ENCODE results near the gene ZAR1L.

The ZAR1L gene

DNA sequence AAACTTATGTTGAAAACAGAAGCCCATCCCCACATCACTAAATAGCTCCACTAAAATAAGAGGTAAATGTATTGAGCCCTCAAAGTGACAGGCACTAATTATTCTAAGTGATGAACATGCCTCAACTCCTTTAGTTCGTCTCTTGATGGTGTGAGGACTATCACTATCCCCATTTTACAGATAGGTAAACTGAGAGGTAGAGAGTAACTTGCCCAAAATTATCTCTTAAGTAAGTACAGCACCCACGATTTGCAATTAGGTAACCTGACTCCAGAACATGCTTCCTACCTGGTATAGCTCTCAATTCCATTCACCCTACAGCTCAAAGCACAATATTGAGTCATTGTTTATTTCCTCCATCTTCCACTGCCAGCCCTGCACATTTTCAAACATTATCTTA is 12.7 kb downstream of the ZAR1L start:
- no peak for DNase-seq (ENCODE audit: low spot score)

DNA sequence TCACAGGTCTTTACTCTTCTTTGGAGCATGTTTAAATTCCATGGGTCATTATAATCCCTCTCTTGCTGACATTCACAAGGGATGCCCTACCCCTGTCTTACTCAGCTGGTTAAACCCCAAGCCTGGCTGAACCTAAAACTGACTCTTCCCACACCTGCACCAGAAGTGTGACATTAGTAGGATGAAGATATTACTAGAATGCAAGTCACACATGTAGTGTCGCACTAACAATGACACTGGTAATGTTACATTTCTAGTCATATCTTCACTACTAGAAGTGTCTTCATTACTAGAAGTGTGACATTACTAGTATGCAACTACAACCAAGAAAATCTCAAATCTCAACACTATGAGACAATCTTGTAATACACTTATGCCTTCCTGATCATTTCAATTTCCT is 14.2 kb downstream of the ZAR1L start:
- no peak for DNase-seq (ENCODE audit: low spot score)

GRCh38 chr13:32300406-32300805 is 14.8 kb downstream of the ZAR1L start:
- DNase-seq (ENCODE audit: low spot score), result no peak

DNA sequence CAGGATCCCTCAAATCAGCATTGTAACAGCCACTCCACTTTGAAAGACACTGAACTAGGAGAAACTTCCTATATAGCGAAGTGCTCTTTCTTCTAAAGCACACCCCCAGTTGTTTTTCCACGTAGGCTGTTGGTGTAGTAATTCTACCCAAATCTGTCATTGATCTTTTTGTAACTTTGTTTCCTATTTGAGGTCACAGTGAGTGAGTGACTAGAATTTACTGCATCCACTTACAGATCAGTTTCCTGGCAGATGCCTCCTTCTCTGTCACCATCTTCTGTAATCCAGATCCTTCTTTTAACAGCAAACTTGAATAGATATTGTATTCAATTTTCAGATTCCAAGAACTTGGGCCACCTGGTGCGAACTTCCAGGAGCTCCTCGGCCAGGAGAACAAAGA is 15.3 kb downstream of the ZAR1L start:
- DNase-seq (ENCODE audit: low spot score), result no peak

- no peak for DNase-seq (ENCODE audit: low spot score)
These were observed 16.5 kb downstream of the ZAR1L start for GRCh38 chr13:32298695-32299094.

DNA sequence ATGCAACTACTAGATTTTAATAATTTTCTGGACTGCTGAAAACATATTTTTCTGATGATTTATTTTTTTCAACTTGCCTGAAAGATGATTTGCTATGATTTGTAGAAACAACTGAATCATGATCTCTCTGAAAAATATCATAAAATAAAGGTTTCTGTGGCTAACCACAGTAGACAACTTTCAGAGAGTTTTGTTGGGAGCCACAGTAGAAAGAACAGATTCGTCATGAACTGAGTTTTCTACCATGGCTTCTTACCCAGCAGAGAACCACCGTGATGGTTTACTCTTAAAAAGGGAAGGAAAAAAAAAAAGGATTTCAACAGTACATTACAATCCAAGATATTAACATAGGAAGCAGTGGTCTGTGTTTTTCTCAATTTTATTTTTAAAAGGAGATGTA is 18.0 kb downstream of the ZAR1L start:
- no peak for DNase-seq (ENCODE audit: low spot score)

DNA sequence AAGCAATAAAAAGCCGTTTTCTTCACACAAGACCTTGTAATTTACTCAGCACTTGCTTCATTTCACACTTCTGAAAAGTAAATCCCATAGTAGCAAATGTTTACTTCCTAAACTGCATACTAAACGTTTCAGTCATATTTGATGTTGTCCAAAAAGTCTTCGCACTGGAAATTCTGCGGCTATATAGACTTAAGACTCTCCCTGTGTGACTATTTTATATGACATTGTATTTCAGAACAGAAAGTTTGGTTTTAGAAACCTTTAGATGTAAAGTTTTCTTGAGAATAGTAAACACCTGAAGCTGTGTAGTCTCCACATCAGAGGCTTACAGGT is 29.6 kb downstream of the ZAR1L start:
- DNase-seq (ENCODE audit: low spot score), result no peak

- DNase-seq (ENCODE audit: low spot score), result no peak
These were observed 30.1 kb downstream of the ZAR1L start for GRCh38 chr13:32284927-32285632.

- no peak for DNase-seq (ENCODE audit: low spot score)
These were observed 33.0 kb downstream of the ZAR1L start for GRCh38 chr13:32282096-32282711.

GRCh38 chr13:32281096-32281495 is 34.1 kb downstream of the ZAR1L start:
- no peak for DNase-seq (ENCODE audit: low spot score)

GRCh38 chr13:32278426-32278825 is 36.7 kb downstream of the ZAR1L start:
- DNase-seq (ENCODE audit: low spot score), result no peak

DNA sequence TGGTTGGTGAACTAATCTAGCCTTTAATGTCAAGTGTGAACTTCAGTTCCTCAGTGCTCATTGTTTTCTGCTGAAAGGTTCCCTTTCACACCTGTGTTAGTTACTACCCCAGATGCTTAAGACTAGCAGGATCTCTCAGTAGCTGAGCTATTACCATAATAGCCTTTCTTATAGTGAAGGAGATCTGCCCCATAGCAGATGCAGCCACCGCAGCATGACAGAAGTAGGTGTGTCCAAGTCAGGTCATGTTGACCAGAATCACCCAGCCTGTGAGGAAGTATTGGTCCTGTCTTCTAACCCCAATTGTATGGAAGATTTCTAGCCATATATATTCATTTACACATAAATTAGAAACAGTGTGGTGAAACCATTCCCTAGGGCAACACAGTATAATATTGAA is 37.3 kb downstream of the ZAR1L start:
- no peak for DNase-seq (ENCODE audit: low spot score)

DNA sequence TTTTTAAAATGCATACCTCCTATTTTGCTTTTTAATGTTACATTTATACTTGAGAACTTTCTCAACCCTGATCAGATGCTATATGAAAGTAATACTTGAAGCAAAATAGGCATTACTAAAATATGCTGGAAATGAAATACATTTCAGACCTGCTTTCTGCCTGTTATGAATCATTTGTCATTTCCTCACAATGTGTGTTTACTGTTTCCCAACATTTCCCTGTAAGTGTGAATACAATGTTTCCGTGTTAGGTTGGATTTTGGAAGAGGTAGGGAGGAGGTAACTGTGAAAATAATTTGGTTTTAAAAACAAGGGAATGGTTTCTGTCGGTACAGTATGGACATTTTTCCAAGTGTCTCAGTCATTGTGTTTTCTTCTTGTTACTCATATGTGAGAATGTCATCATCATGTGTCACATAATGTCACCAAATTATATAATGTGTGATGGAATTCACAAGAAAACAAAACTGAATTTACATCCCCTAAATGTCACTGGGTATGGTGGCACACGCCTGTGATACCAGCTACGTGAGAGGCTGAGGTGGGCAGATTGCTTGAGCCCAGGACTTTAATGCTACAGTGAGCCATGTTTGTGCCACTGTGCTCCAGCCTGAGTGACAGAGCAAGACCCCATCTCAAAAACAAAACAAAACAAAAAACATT is 43.0 kb downstream of the ZAR1L start:
- no peak for DNase-seq (ENCODE audit: low spot score)

GRCh38 chr13:32267836-32268439 is 47.2 kb downstream of the ZAR1L start:
- peak; percentile 15 for DNase-seq (ENCODE audit: low spot score)

DNA sequence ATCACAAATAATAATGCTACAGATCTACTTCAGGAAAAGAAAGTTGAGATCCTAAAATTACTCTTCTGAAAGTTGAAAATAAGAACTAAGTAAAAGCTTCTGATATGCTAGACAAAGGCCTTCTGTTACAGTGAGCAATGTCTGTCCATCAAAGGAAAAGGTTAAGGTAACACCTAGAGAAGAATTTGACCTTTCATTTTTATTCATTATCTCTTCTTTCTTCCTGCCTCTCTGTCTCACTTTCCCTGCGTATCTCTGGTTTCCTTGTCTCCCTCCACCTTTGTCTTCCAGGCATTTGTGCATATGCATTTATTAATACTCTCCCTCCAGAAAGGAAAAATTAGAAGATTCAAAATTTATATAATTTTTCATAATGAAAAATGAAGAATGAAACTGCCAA is 49.0 kb downstream of the ZAR1L start:
- no peak for DNase-seq (ENCODE audit: low spot score)

- DNase-seq (ENCODE audit: low spot score), result no peak
These were observed 49.4 kb downstream of the ZAR1L start for GRCh38 chr13:32265726-32266125.

DNA sequence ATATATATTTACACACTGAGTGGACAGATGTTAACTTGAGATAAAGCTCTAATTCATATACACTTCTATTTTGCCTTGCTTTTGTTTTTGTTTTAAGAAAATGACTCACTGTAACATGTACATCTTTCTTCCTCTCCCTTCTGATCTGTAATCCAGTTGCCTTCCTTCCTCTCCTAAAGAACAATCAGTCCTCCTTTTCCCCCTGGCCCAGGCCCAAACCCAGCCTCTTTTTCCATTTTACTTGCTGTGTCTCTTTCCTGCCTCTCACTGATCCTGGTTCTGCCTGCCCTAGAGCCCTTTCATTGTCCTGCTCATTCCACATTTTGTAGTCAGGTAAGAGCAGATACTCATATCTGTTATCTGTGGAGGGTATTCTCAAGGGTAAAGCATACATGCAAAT is 50.8 kb downstream of the ZAR1L start:
- DNase-seq (ENCODE audit: low spot score), result no peak

DNA sequence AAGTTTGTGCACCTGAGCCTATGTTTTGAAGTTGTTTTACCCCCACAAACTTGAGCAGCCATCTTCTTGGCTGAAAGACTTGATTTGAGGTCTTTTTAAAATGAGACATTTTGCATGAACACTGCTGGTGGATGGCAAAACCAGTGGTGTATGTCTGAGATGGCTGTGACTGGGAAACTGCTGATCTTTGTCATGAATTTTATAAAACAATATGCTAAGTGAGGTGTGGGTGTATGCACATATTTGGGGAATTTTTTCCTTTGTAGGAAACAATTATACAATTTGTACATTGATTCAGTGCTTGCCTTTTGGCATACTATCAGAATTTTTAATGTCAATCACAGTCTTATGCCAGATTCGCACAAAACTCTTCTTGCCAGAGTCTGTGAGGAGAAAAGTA is 52.5 kb downstream of the ZAR1L start:
- DNase-seq (ENCODE audit: low spot score), result no peak

- no peak for DNase-seq (ENCODE audit: low spot score)
These were observed 53.0 kb downstream of the ZAR1L start for GRCh38 chr13:32262165-32262564.

DNA sequence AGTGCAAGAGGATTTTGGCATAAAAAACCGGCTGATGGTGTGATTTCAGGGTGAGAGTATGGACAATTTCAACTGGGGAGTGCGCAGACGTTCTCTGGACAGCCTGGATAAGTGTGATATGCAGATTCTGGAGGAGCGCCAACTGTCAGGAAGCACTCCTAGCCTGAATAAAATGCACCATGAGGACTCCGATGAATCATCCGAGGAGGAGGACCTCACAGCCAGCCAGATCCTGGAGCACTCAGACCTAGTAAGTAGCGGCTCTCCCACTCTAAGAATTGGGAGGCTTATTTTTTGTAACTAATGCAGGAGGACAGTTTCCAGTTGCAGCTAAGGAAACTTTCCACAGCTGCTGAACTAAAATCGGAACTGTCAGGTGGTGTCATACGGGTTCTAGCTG is 53.6 kb downstream of the ZAR1L start:
- no peak for DNase-seq (ENCODE audit: low spot score)

DNA sequence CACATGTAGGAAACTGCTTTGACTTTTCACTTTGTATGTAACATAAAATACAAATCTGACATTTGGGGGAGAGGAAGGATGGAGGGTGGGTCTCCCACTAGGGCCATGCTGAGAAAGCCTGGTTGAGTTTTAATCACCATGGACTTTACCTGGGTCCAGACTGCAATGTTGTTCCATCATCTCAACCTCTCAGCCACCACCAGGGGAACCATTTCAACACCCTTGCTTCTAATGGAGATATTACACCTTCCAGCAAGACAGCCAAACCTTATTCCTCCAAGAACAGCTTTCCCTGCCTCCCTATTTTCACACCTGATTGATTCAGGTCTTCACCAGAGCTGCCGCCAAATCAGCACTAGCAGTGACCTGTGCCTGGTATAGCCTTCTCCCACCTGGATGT is 56.0 kb downstream of the ZAR1L start:
- no peak for DNase-seq (ENCODE audit: low spot score)

- DNase-seq (ENCODE audit: low spot score), result no peak
These were observed 57.5 kb downstream of the ZAR1L start for GRCh38 chr13:32257649-32258048.

GRCh38 chr13:32256243-32256642 is 58.9 kb downstream of the ZAR1L start:
- no peak for DNase-seq (ENCODE audit: low spot score)

All from CD4-positive, alpha-beta T cell treated with Interleukin-6 at 100 ng/mL for 8 hours (primary cell).